Hematopoietic multipotent progenitor cell (in vitro differentiated cells): ENCODE data around the gene MET. TPM values are rescaled to one million over a fixed set of nuclear protein-coding genes. Genes with fewer than 3 reads are reported as not detected.

Source experiments
- DNase-seq, 3 donors: peaks; one replicate each; pipeline ENCODE4 v3.0.0-alpha.2; 2011 to 2015; ENCODE audit warnings: low read depth in 2 of 3, low spot score in 2 of 3
- total RNA-seq: library from RNA; depleted of rRNA; stranded (reverse); fragments of >200 nt; gene quantifications from one replicate; pipeline ENCODE4 v1.2.3, GENCODE V29; 2012

MET gene
- total RNA-seq, 1 donor: under 0.01 TPM

DNA sequence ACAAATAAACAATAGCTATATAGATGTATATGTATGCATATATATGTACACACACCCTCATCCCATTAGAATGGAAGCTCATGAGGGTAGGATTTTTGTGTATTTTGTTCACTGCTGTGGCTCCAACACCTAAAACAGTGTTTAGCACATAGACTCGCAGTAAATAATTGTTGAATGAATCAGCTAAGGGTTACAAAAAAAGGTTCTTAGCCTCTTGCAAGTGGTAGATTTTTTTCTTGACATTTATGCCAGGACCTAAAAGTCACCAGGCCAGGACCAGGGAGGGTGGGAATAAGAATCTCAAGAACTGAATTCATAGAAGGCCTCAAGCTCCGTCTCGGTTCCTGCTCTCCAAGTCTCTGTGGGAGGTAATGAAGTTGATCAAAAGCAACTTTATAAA is 107.9 kb downstream of the MET start:
- DNase-seq: no peak

GRCh38 chr7:116780521-116780920 is 108.5 kb downstream of the MET start:
- no peak for DNase-seq

GRCh38 chr7:116780966-116781365 is 109.0 kb downstream of the MET start:
- DNase-seq: no peak

DNA sequence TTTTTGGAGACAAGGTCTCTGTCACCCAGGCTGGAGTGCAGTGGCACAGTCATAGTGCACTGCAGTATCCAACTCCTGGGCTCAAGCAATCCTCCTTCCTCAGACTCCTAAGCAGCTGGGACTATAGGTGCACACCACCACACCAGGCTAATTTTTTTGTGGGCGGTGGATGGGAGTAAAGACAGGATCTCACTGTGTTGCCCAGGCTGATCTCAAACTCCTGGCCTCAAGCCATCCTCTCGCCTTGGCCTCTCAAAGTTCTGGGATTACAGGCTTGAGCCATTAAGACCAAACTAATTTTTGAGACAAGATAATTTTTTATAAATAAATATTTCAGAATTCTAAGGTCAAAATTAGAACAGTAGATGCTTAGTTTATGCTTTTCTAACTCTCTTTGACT is 109.6 kb downstream of the MET start:
- no peak for DNase-seq

DNA sequence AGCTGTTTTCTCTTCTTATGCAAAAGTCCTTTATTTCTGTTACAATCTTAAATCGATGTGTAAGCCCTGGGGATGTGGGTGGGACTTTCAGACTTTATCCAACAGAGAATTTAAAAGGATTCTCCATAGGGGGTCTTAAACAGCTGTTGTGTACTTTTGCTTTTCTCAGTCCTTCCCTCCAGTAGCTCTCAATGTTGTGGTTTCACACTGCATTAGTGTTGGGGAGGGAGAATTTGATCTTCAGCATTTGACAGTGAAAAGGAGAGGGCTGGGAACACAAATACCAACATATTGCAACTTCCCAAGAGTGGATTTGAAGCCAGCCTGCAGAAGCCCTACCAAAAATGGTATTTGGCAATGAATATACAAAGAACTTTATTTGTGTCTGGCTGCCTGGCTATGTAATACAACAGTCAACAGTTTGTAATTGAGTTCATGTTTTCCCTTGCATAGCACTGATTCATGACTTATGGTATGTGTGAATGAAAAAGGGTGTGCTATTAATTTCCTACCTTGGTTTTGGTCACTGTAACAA is 110.2 kb downstream of the MET start:
- no peak for DNase-seq

GRCh38 chr7:116783666-116784318 is 111.8 kb downstream of the MET start:
- no peak for DNase-seq

DNA sequence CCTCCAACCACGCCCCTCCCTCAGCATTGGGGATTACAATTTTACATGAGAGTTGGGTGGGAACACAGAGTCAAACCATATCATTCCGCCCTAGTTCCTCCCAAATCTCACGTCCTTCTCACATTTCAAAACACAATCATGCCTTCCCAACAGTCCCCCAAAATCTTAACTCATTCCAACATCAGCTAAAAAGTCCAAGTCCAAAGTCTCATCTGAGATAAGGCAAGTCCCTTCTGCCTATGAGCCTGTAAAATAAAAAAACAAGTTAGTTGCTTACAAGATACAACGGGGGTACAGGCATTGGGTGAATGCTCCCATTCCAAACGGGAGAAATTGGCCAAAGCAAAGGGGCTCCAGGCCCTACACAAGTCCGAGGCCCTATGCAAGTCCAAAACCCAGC is 112.7 kb downstream of the MET start:
- DNase-seq: no peak

- DNase-seq: no peak
Observed at GRCh38 chr7:116785843-116786242, 113.8 kb downstream of the MET start.

- DNase-seq: peak in 2 of 3 donors; percentile 53 to 77
Observed at GRCh38 chr7:116786791-116787443, 114.9 kb downstream of the MET start.

GRCh38 chr7:116787881-116788280 is 115.9 kb downstream of the MET start:
- no peak for DNase-seq

DNA sequence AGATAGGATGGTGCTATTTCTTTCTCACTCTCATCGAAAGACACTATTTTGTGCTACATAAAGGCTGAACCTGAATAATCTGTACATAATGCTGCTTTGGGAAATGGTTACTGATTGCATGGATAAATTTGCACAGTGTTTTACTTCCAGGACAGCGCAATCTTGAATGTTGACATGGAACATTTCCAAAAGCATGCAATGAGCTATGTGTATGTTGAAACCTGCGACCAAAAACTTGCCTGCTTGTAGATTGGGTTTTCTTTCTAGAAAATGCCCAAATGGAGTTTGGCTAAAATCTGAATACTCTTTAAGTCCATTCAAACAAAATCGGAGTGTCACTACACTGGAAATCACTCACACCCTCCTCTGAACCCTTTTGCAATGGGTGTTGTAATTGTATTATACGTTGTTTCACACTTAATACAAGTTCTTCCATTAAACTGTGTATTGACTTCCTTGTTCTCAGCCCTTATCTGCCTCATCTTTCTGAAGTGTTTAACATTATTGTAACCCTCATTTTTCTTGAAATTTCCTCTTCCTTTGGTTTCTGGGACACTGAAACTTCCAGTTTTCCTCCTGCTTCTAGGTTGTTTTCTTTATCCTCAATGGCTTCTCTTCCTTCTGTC is 116.7 kb downstream of the MET start:
- no peak for DNase-seq

- DNase-seq: no peak
Observed at GRCh38 chr7:116790025-116790424, 118.0 kb downstream of the MET start.

- no peak for DNase-seq
Observed at GRCh38 chr7:116792813-116793212, 120.8 kb downstream of the MET start.

GRCh38 chr7:116793795-116794340 is 121.9 kb downstream of the MET start:
- DNase-seq: no peak

GRCh38 chr7:116796471-116796870 is 124.5 kb downstream of the MET start:
- DNase-seq: no peak

- no peak for DNase-seq
Observed at GRCh38 chr7:116797612-116798011, 125.6 kb downstream of the MET start.

- DNase-seq: no peak
Observed at GRCh38 chr7:116798232-116798631, 126.2 kb downstream of the MET start.

DNA sequence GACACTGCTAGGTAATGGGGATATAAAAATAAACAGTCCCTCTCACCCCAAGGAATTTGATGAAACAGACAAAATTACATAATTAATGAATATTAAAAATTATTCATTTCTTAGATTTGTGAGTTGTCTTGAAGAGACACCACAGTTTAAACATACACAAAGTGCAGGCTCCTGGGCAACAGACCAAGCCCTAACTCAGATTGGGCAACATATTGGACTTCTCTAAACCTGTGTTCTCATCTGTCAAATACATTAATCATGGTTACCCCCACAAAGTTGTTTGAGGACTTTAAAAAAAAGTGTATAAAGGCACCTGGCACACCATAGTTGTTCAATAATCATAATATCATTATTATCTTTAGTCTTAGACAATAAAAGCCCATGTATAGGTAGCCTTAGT is 127.9 kb downstream of the MET start:
- peak in 1 of 3 donors; percentile 34 for DNase-seq

GRCh38 chr7:116800594-116800993 is 128.6 kb downstream of the MET start:
- no peak for DNase-seq

GRCh38 chr7:116801092-116801710 is 129.2 kb downstream of the MET start:
- no peak for DNase-seq

DNA sequence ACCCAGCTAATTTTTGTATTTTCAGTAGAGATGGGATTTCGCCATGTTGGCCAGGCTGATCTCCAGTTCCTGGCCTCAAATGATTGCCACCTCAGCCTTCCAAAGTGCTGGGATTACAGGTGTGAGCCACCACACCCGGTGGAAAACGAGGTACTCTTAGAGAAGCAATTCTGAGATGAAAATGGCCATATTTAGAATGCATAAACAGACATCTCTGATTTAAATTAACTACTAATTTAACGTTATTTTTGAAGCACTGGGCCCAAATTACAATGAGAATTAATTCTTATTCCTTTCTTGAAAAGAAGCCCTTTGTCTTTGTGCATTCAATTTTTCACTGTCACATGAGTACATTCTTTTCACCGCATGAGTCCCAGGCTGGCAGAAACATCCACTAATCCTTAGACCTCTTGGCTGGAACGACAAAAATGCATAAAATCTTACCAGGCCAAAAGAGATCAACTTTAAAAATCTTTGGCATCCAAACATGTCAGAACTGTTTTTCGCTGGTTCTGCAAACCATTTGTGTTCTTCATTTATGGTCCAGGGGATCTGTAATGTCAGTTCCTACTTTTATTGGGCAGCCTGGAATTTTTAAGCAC is 130.2 kb downstream of the MET start:
- no peak for DNase-seq
